ENCODE data around the gene CD101.

DNA sequence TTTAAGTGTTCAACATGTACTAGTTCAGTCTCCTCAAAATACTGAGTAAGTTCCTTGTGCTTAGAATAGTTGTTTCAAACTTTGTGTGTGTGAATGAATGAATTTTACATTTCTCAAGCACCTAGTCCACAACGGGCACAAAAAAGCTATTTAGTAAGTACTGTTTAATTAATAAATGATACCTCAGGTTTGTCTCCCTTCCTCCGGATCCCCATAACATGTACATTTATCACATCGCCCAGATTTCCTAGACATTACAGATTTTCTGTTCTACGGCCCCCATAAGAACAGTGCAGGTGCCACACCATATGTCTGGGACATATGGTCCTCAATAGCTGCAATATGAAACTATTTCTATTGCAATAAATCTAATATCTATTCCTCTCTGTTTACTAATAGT is 57.2 kb downstream of the CD101 start:
- no peak for TF ChIP-seq POLR2AphosphoS5 (IDR thresholded peaks at IDR 0.05)
- TF ChIP-seq CTCF (IDR thresholded peaks at IDR 0.05), result no peak
